ENCODE data around the gene IQGAP2.

Gene IQGAP2

DNA sequence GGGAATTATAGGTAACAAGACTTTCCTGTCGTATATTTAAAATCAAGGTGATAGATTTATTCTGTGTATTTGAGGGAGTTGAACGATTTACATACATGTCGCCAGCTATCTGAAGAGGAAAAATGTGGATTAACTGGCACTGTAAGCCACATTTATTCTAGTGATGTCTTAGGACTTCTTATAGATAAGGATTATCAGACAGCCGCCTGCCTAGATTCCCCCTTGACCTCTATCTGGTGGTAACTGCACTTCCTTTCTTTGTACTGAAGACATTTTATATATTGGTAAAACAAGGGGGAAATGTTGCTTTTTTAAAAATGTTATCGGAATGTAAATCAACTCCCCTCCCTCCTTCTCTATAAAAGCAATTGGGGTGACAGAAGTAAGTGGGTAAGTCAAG lies 259.4 kb downstream of the IQGAP2 start:
- TF ChIP-seq, protein P1, sequence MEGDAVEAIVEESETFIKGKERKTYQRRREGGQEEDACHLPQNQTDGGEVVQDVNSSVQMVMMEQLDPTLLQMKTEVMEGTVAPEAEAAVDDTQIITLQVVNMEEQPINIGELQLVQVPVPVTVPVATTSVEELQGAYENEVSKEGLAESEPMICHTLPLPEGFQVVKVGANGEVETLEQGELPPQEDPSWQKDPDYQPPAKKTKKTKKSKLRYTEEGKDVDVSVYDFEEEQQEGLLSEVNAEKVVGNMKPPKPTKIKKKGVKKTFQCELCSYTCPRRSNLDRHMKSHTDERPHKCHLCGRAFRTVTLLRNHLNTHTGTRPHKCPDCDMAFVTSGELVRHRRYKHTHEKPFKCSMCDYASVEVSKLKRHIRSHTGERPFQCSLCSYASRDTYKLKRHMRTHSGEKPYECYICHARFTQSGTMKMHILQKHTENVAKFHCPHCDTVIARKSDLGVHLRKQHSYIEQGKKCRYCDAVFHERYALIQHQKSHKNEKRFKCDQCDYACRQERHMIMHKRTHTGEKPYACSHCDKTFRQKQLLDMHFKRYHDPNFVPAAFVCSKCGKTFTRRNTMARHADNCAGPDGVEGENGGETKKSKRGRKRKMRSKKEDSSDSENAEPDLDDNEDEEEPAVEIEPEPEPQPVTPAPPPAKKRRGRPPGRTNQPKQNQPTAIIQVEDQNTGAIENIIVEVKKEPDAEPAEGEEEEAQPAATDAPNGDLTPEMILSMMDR (IDR thresholded peaks at IDR 0.05; ENCODE audit: extremely low read depth, insufficient read depth, missing control alignments): no peak
- no peak for DNase-seq (ENCODE audit: low spot score)
- in situ Hi-C loops (cut with MboI; ENCODE audit: low pct_unique_long_range_greater_than_20kb, low sequenced_read_pairs, unreplicated experiment): no loop called here

DNA sequence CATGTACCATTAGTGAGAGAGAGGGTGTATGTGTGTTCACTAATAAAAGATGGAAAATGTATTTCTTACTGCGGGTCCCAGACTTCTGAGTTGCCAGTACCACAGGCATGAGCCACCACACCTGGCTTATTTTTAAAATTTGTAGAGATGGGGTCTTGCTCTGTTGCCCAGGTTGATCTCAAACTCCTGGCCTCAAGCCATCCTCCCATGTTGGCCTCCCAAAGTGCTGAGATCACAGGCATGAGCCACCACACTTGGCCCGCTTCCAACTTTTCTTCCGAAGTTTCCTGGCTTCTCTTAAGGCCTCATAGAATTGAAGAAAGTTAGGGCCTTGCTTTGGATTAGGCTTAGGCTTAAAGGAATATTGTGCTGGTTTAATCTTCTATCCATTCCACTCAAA lies 260.5 kb downstream of the IQGAP2 start:
- in situ Hi-C loops (cut with MboI; ENCODE audit: low pct_unique_long_range_greater_than_20kb, low sequenced_read_pairs, unreplicated experiment): no loop called here
- DNase-seq (ENCODE audit: low spot score): no peak
- TF ChIP-seq, protein P1 (IDR thresholded peaks at IDR 0.05; ENCODE audit: extremely low read depth, insufficient read depth, missing control alignments): no peak

DNA sequence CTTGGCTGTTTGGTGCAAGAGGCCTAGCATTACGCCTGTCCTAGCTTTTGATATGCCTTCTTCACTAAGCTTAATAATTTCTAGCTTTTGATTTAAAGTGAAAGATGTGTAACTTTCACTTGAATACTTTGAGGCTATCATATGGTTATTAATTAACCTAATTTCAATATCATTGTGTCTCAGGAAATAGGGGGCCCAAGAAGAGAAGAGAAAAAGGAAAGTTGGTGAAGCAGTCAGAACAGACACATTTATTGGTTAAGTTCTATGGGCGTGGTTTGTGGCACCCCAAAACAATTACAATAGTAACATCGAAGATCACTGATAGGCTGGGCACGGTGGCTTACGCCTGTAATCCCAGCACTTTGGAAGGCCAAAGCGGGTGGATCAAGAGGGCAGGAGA lies 261.0 kb downstream of the IQGAP2 start:
- no peak for DNase-seq (ENCODE audit: low spot score)
- in situ Hi-C loops (cut with MboI; ENCODE audit: low pct_unique_long_range_greater_than_20kb, low sequenced_read_pairs, unreplicated experiment): no loop called here
- TF ChIP-seq, protein P1 (IDR thresholded peaks at IDR 0.05; ENCODE audit: extremely low read depth, insufficient read depth, missing control alignments): no peak

DNA sequence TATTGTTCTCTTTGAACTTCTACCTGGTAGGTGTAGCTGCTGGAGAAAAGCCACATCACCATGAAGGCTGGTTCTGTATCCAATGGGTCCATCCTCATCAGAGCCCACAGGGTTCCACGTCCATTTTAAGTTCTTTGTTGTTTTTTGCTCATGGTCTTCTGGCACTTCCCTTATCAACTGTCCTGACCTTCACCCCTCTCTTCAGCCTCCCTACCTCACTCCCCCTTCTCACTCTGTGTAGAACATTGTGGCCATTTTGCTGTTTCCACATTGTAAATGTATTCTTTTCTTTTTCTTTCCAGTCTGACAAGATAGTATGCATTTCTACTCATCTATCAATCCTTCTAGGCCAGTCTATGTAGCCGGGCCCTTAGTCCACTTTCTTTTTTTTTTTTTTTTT lies 264.4 kb downstream of the IQGAP2 start:
- in situ Hi-C loops (cut with MboI; ENCODE audit: low pct_unique_long_range_greater_than_20kb, low sequenced_read_pairs, unreplicated experiment): no loop called here
- TF ChIP-seq, protein P1 (IDR thresholded peaks at IDR 0.05; ENCODE audit: extremely low read depth, insufficient read depth, missing control alignments): no peak
- no peak for DNase-seq (ENCODE audit: low spot score)

DNA sequence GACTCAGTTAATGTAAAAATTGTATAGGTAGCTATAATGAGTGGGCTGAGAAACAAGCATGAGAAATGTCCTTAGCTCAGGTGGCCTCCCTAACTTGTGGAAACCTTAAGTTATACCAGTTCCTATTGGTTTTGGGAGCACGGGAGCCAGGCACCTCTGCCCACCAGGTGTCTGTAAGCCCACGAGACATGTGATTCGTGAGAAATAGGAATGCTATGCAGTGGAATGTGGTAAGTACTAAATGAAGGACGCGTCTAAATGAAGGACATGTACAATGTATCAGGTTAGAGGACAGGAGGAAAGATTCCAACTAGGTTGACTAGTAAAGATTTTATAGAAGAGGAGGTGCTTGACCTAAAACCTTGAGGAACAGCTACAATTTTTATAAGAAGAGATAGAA lies 266.2 kb downstream of the IQGAP2 start:
- DNase-seq (ENCODE audit: low spot score): no peak
- in situ Hi-C loops (cut with MboI; ENCODE audit: low pct_unique_long_range_greater_than_20kb, low sequenced_read_pairs, unreplicated experiment): no loop called here
- TF ChIP-seq, protein P1 (IDR thresholded peaks at IDR 0.05; ENCODE audit: extremely low read depth, insufficient read depth, missing control alignments): no peak

- TF ChIP-seq, protein P1 (IDR thresholded peaks at IDR 0.05; ENCODE audit: extremely low read depth, insufficient read depth, missing control alignments): no peak
- no peak for DNase-seq (ENCODE audit: low spot score)
- in situ Hi-C loops (cut with MboI; ENCODE audit: low pct_unique_long_range_greater_than_20kb, low sequenced_read_pairs, unreplicated experiment): no loop called here
These were observed 267.4 kb downstream of the IQGAP2 start for GRCh38 chr5:76670508-76670907.

GRCh38 chr5:76672242-76672641 lies 269.2 kb downstream of the IQGAP2 start:
- in situ Hi-C loops (cut with MboI; ENCODE audit: low pct_unique_long_range_greater_than_20kb, low sequenced_read_pairs, unreplicated experiment): no loop called here
- TF ChIP-seq, protein P1 (IDR thresholded peaks at IDR 0.05; ENCODE audit: extremely low read depth, insufficient read depth, missing control alignments): no peak
- no peak for DNase-seq (ENCODE audit: low spot score)
